GM12874 (cell line): Measurements from ENCODE around the gene MAIP1.

Experiments
- TF ChIP-seq, protein P1 (sequence below): IDR thresholded peaks from 2 replicates; pipeline ENCODE4 v1.5.1; 2011; ENCODE audit warnings: low read depth, mild to moderate bottlenecking, control low read depth, low read length, moderate library complexity; ENCODE audit not compliant: insufficient read depth

The MAIP1 gene

DNA sequence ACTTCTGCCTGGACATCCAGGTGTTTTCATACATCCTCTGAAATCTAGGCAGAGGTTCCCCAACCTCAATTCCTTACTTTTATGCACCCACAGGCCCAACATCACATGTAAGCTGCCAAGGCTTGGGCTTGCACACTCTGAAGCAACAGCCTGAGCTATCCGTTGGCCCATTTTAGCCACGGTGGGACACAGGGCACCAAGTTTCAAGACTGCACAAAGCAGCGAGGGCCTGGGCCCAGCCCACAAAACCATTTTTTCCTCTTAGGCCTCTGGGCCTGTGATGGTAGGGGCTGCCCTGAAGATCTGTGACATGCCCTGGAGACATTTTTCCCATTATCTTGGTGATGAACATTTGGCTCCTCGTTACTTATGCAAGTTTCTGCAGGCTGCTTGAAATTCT is 38.4 kb upstream of the MAIP1 start:
- TF ChIP-seq, protein P1, sequence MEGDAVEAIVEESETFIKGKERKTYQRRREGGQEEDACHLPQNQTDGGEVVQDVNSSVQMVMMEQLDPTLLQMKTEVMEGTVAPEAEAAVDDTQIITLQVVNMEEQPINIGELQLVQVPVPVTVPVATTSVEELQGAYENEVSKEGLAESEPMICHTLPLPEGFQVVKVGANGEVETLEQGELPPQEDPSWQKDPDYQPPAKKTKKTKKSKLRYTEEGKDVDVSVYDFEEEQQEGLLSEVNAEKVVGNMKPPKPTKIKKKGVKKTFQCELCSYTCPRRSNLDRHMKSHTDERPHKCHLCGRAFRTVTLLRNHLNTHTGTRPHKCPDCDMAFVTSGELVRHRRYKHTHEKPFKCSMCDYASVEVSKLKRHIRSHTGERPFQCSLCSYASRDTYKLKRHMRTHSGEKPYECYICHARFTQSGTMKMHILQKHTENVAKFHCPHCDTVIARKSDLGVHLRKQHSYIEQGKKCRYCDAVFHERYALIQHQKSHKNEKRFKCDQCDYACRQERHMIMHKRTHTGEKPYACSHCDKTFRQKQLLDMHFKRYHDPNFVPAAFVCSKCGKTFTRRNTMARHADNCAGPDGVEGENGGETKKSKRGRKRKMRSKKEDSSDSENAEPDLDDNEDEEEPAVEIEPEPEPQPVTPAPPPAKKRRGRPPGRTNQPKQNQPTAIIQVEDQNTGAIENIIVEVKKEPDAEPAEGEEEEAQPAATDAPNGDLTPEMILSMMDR: no peak

DNA sequence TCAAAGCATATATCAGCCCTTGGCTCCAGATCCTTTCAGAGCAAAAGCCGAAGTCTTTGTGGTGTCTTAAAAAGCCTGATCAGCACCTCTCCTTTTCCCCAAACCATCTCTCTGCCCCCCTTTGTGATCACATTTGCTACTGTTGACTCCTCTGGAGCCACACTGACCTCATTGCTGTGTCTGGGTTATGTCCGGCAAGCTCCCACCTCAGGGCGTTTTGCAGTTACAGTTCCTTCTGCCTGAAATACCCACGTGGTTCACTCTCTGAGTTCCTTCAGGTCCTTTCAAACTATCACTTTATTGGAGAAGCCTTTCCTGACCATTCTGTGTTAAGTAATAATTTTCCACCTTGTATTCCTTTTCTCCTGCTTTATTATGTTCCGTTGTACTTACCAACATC is 32.5 kb upstream of the MAIP1 start:
- TF ChIP-seq, protein P1: no peak

DNA sequence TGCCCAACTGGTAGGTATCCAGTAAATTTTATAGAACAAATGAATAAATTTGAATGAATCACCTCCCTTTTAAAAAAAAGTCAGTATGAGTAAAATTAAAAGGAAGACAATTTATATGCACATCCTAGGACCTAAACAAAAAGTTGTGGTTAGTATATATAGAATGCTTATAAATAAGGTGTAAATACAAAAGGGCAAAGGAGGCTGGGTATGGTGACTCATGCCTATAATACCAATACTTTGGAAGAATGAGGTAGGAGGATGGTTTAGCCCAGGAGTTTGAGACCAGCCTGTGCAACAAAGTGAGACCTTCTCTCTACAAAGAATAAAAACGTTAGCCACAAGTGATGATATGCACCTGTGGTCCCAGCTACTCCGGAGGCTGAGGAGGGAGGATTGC is 31.5 kb upstream of the MAIP1 start:
- TF ChIP-seq, protein P1: no peak

DNA sequence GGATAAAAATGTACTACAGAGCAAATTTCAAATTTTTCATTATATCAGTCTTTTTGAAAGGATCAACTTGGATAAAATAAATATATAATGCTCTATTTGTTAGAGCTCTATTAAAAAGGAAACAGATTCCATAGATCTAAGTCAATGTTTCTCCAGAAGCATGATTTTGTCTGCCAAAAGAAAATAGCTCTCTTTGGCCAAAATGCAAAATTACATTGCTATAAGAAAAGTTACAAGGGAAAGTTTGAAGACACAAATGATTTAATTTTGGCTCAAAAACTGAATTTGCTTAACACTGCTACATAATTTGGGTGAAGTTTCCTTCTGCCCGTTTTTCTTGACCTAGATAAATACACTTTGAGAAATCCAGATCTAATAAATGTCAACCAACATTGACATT is 28.6 kb upstream of the MAIP1 start:
- TF ChIP-seq, protein P1: no peak

DNA sequence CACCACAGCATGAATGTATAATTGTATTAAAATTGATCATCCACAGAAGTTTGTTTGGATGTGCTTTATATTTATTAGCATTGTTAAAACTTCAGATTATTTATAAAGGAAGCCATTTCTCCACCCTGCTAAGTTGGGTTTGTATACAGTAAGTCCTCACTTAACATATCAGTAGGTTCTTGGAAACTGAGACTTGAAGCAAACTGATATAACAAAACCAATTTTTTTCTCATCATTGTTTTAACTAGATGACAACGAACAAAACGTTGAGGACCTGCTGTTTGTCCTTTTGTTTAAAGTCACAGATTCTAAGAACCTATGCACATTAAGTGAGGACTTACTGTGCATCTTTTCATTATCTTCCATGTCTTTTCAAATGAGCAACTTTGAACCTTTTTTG is 27.2 kb upstream of the MAIP1 start:
- TF ChIP-seq, protein P1: no peak

DNA sequence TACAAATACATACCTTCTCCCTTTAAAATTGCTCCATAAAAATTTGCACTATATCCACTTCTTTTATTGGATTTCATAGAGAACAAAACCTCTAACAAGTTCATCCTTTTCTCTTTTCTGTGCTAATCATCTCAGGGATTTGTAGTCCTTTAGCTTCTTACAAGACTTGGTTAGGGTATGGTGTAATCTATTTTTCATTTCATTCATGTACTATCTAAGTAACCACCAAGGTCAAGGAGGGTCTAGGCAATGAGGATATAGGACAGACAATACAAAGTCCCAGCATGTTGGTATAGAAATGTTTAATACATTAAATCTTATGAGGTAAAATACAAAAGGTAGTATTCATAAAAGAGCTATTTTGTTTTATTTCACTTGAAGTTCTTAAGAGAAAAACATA is 26.8 kb upstream of the MAIP1 start:
- TF ChIP-seq, protein P1: no peak

DNA sequence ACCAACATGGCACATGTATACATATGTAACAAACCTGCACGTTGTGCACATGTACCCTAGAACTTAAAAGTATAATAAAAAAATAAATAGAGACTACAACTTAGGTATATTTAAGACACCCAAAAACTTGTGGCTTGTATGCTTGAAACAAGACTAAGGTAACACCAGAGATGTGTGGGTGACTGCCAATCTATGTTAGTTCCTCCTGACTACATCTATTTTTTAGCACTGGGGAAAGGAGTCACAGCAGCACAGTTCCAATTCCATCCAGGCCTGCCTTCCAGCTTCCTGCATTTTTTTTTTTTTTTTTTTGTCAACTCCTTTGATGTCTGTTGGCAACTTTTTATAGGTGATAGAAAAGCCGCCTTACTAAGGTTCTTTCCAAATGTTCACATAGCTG is 26.1 kb upstream of the MAIP1 start:
- TF ChIP-seq, protein P1: no peak
